Sigmoid colon (tissue), 3 donors: ENCODE results near the gene PIWIL1.

Experiments used
- CTCF ChIP-seq, 4 experiments: fragments of 450-650 bp in 3 of 4; fragments of 200-600 bp in 1 of 4; IDR thresholded peaks; one replicate each; pipeline ENCODE4 v1.5.1; 2016 to 2019; ENCODE audit warnings: antibody characterized with exemption in 4 of 4, mild to moderate bottlenecking in 3 of 4, moderate library complexity in 2 of 4
- POLR2A ChIP-seq, 2 donors: fragments of 450-650 bp; IDR thresholded peaks; one replicate each; pipeline ENCODE4 v1.6.1; 2016; ENCODE audit warnings: antibody characterized with exemption in 2 of 2, mild to moderate bottlenecking in 2 of 2, moderate library complexity in 2 of 2

- TF ChIP-seq POLR2A (IDR thresholded peaks at IDR 0.05) (no peak), CTCF (IDR thresholded peaks at IDR 0.05) (no peak)
Observed at GRCh38 chr12:130333341-130333740, 4.3 kb upstream of the PIWIL1 start.
